Activated CD8-positive, alpha-beta memory T cell treated with anti-CD3 and anti-CD28 coated beads for 1 hour (primary cell): ENCODE results near the gene ATP2B2.

ENCODE experiments used
- DNase-seq, 2 donors: peaks; one replicate each; pipeline ENCODE4 v3.0.0-alpha.2; 2020; ENCODE audit warnings: low read depth in 1 of 2; ENCODE audit errors: extremely low read depth in 1 of 2

Gene ATP2B2

DNA sequence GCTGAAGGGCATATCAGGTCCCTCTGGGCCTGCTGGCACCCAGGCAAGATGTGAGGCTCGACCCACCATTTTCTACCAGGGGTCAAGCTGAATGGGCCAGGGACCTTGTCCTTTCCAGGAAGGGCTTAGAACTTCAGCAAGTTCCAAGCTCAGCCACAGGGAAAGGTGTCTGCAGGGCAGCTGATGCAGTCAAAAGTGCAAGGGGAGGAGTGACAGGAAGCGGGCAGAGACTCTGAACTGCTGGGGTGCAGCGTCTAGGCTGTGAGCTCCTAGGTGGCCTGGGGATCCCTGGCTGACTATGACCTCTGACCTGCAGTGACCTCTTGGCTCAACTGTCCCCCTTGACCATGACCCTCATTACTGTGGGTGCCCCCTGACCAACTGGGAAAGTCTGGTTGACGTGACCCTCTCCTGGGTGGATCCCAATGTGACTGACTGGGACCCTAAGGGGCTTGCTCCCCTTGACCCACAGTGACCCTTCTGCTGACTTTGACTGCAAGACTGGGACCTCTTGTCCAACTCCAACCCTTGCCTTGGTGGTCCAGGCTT, 170.1 kb downstream of the ATP2B2 start:
- DNase-seq, result no peak

DNA sequence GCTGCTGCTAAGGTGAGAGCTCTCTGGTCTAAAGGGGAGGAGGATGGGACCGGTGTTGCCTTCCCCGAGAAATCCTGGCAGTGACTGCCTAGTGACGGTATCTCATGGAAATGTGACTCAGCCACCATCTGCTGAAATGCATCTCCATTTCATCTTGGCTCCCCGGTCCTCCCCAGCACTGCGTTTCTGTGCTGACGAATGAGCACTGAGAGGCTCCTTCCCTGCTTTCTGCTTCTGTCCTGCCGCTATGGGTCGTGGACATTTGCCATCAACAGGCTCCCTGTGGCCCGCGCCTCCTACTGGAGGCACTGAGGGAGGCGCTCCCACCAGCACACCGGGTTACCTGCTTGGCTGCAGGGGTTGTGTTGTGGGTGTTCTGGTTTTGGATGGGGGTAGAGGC, 170.9 kb downstream of the ATP2B2 start:
- DNase-seq, result no peak

DNA sequence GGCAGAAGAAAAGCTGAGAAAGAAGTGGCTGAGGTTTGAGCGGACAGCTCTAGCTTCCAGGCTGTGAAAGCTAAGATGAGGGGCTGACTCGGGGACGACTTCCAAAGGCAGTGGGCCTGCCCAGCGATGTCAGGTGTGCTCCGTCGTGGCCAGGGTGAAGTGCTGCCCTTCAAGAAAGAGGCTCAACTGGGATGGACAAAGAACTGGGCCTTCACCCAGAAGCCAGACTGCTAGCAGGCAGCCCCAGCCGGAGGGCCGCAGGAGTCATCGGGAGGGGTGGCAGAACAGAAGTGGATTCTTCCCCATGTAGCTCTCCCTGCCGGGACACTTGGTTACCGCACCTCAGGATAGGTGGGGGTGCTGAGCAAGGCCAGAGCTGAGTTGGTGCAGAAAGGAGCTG, 171.3 kb downstream of the ATP2B2 start:
- DNase-seq, result no peak

DNA sequence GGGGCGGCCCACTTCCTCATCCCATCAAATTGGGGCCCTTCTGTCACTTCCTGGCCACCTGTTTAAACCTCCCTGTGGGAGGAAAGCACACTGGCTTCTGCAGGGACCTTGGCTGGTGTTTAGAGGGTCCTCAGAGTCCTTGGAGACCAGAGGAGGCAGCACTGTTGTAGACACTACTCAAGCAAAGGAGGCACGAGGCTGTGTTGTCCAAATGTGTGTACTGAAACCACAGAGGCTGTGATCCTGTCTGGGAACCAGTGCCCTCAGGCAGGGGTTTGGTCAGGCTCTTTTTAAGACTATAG, 172.1 kb downstream of the ATP2B2 start:
- DNase-seq, result no peak

DNA sequence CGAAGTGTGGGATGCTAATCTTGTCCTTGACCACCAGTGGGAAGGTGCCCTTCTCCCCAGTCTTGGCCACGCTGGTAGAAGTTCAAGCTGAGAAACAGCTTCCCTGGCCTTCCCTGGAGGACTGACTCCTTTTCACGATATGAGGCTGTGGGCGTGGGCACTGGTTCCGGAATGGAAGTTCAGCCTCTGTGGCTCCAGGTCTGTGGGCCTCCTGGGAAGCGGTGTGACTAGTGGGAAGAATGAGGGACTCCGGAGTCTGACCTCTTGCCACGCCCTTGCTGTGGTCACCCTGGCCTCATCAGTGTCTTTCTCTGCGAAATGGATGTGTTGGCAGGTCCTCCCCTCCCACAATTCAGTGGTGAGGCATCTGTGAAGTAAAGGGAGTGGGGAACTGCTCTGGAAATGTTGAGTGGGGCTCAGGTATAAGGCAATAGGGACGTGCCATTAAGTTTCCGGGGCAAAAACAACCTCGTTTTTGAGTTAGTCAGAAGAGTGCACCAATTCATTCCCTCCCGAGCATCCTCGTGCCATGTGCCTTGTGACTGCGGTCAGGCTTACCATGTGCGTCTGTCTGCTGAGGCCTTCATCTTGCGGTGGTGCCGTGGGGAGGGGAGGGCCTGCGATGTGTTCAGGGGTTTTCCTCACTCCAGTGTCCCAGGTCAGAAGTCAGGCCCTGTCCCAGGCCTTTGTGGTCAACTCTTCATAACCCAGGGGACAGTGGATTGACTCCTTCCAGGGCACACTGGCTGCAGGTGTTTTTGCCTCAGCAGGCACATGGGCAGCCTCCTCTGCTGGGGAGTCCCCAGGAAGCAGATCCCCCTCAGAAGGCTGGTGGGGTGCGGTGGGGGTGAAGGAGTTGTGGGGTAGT, 172.7 kb downstream of the ATP2B2 start:
- DNase-seq, result no peak

DNA sequence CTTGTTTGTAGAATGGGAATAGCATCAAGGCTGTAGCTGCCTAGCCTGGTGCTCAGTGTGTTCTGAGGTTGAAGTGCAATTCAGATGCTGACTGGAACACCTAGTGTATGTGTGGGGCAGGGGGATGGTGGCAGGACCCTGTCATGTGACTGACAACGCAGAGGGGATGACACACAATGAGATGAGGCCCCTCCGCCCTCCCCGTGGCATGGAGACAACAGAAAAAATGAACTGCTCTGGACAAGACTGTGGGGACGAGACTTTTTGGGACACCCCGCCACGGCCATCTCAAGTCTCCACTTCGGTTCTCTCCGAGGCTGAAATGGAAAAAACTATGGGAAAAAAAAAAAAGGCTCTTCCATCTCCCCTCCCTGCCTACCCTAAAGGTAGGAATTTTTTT, 174.1 kb downstream of the ATP2B2 start:
- DNase-seq, result no peak

DNA sequence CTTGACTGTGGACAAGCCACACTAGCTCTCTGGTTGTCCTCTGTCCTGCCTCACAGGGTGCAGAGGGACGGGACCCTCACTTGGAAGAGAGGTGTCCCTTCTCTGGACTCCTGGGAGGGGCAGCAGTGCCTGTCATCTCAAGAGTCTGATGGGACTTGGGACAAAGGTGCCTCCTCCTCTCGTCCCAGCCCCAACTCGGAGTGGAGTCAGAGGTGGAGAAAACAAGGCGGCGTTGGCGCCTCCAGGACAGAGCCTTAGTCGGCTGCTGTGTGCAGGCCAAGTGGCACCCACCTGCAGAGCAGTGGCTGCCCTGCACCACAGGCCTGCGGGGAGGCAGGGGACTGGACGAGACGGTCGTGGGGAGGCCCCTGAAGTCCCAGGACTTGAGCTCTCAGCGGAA, 175.1 kb downstream of the ATP2B2 start:
- DNase-seq, result no peak

DNA sequence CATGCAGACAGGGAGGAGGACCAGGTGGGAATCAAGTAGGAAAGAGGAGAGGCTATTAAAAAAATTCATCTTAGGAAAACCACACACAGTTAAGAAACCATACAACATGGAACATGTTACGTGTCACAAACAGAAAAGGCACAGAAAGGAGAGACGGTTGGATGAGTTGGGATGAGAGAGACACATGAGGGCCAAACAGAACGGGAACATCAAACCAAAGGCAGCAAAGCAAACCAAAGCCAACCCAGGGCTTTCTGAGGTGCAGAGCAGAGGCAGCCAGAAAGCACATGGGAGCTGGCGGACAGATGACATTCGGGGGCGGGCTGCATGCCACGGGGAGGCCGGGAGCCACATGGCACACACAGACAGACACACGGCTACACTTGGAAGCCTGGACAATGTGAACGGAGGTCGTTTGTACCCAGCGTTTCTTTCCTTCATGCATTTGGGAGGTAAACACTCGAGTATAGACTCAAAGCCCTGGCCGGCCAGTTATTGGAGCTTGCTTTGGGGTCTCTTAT, 175.8 kb downstream of the ATP2B2 start:
- DNase-seq, result no peak

DNA sequence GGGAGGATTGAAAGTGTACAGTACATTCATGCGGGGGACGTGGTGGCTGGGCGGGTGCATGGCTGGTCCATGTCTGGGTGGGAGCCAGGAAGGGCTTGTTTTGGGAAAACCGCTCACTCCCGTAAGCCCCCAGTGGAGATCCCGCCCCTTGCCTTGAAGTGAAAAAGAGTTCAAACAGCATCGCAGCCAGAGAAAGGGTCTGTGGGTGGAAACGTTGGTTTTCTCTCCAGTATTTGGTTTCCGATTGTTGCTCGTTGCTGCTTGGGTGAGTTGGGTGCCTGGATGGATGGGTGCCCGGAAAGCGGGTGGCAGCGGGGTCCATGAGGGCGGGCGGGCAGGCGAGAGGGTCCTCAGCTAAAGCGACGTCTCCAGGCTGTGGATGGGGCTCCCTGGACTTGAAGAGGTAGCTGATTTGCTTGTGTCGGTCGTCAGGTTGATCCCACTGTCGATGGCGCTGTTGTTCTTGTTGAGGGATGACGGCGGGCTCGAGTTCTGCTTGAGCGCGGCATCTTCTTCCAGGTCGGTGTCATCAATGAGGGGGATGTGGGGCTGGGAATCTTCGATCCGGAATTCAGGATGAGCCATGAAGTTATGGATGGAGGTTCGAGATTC, 176.8 kb downstream of the ATP2B2 start:
- no peak for DNase-seq

DNA sequence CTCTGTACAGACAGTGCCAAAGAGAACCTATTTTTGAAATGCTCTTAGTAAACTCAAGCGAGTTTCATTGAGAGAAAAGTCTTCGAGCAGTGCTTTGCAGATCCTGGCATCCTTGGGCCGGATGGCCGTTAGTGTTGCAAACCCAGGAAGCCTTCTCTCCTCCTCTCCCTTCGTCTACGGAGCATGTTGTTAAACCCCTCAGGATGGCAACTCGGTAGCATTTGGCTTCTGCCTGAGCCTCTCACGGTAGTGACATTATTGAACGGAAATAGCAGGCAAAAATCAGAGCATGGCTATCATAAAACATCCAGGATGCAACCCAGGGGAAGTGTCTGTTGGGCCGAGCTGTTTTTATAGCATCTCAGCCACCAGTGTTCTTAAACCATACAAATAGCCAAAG, 177.8 kb downstream of the ATP2B2 start:
- no peak for DNase-seq

DNA sequence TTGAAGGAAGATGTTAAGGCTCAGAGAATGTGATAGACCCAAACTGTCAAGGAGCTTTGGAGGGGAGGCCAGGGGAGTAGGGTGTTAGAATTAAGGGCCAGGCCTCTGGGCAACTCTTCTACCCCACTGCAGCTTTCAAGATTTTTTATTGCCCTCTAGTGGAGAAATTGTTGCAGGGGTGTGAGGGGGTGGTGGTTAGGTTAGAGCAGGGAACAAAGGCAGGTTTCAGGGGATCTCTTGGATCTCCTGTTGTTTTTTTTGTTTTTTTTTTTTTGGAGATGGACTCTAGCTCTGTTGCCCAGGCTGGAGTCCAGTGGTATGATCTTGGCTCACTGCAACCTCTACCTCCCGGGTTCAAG, 183.1 kb downstream of the ATP2B2 start:
- no peak for DNase-seq

DNA sequence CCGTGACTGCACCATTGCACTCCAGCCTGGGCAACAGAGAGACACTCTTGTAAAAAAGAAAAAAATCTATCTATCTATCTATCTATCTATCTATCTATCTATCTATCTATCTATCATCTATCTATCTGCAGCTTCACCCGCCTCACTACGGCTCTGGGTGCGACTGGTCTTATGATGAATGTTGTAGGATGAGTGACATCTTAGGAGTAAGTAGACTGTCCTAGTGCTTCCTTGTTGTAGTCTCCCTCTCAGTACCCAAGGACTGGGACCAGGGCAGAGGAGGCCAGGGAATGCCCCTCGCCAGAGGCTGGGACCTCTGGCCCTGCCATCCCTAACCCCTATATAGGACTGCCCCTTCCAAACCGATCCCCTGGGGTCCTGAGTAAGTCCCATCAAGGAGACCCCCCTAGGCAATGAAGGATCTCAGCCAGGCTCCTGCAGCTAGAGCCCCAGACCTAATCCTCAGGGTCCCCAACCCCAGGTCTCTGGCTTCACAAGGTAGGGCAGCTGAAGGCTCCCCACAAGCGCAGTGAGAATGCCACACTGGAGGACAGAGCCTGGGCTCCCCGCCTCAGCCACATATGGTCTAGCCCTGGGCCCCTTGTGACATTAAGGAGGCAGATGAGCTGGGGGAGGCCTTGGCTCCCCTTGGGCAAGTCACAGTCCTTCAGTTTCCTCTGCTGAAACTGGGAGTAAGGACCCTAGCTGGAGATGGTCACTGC, 183.6 kb downstream of the ATP2B2 start:
- DNase-seq, result no peak

DNA sequence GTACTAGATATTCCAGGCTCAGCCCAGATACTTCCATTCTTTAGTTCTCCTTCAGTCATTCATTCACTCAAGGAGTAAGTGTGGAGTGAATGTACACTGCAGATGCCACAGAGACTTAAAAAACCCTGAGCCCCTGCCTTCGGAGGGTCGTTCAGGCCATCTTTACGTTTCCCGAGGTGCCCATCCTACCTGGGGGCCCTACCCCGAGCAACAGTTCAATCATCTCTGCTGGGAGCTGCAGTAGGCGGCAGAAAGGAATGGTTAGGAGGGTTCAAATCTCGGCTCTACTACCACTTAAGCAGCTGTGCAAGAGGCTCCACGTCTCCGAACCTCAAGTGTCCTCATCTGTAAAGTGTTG, 185.1 kb downstream of the ATP2B2 start:
- no peak for DNase-seq

DNA sequence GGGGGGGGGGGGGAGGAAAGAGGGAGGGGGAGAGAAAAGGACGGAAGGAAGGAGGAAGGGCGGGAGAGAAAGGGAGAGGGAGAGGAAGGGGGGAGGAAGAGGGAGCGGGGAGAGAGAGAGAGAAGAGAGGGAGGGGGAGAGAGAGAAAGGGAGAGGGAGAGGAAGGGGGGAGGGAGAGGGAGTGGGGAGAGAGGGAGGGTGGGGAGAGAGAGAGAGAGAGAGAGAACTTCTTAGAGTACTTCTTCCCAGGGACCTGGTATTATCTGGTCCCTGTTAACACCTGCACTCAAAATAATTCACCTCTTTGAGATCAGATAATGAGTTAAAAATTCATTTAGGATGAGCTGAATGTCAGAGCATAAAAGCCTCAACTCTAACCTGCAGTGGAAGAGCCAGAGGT, 185.6 kb downstream of the ATP2B2 start:
- no peak for DNase-seq

DNA sequence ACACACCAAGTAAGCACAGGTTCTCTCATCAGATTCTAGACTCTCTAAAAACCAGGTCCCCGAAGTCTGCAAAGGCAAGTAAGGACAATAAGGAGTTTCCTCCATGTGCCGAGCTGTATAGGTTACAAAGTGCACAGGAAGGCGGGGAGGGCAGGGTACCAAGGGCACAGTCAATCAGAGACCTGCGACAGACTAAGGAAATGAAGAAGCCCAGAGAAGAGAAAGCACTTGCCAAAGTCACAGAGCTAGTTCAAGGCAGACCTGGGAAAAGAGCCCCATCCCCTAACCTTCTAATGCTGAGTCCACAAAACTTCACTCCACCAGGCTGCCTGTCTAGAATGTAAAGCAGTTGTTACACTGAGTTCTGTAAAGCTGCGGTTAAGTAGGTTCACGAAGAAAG, 186.1 kb downstream of the ATP2B2 start:
- no peak for DNase-seq

DNA sequence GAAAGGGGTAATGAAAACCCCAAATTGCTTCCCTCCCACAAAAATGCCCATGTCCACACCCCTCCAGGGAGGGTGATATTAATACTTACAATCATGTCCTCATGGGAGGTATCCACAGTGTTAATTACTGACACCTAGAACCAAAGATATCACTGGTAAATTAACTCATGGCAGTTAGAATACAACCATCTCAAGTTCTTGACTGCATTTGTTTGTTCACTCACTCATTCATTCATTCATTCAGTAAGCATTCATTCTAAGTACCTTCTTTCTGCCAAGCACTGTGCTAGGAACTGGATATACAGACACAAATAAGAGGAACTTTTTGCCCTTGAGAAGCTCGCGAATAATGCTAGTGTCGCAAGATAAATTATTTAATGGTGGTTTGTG, 187.4 kb downstream of the ATP2B2 start:
- no peak for DNase-seq

DNA sequence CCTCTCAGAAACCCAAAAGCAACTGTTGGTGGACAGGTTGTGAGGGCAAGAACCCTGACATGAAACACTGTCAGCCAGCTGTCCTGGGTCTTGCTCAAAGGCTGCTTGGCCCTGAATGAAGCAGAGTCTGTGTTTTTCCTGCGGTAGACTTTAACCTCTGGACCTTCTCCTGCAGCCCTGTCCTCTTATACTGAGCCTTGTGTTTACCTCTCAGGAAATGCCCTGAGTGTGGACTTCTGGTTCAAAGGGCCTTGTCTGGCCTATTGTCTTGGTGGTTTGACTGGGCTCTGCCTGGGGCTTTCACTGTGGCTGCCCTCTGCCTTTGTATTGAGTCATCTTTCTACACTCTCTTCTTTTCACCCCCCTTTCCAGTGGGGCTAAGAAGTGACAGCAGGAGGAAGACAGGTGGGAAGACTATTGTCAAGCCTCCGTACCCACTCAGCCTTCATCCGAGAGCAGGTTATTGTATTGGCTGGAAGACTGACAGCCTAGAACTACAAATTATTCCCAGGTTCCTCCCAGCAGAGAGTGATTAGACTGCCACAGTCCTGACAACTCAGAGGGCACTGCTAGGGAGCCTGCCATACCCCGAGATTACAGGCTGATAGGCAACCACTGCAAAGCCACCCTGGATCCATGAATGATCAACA, 187.9 kb downstream of the ATP2B2 start:
- no peak for DNase-seq

DNA sequence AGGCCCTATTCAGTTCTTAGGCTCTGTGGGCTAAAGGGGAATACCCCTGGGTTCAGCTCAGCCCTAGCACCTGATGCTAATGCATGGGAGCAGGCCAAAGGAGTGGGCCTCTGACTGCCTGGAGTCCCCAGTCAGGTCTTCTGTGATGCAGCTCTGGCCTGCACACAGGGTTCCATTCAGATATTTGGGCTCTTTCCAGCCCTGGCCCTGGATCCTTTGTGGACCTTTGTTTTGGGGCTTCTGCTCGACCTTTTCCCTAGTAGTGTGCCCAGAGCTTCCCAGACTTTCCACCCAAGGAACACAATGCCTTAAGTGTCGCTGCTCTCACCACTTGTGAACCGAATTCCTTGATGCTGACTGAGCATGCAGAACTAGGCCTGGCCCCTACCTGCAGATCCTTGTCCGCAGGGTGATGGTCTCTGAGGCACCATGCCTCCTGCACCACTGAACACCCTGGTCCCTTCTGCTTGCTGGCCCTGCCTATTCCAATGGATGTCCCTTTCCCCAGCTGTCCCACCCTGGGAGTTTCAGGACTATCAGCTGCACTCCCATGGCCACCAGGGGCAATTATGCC, 189.5 kb downstream of the ATP2B2 start:
- DNase-seq, result no peak

DNA sequence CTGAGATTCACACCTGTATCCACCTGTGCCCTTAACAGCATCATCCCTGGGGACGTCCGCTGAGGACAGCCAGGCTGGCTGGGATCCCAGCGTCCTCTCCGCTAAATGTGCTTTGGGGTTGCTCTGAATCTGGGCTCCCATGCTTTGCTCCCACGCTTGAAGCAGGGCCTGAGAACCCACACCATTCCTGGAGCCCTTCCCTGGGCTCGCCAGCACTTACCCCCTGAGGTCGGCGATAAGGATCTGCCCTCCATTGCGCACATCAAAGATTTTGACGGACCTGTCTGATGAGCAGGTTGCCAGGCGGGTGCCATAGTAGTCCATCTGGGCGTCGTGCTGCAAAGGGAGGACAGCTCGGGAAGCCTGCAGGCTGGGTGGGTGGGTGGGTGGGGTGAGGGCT, 190.3 kb downstream of the ATP2B2 start:
- no peak for DNase-seq

DNA sequence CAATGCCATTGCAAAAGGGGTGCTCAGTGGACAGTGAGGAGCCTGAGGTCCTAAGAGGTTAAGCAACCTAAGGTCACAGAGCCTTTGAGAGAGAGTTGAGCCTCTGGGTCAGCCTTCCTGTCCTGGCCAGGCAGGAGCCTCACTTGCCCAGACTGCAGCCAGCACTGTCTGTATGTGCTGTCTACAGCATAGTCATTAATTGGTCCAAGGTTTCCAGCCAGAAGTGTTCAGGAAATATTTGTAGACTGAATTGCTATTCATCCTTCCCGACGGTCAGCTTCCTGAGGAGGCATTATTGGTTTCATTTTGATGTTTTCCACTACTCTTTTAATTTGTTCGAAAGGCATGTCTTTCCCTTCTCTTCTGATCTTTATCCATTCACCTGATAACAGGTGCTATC, 192.5 kb downstream of the ATP2B2 start:
- no peak for DNase-seq

DNA sequence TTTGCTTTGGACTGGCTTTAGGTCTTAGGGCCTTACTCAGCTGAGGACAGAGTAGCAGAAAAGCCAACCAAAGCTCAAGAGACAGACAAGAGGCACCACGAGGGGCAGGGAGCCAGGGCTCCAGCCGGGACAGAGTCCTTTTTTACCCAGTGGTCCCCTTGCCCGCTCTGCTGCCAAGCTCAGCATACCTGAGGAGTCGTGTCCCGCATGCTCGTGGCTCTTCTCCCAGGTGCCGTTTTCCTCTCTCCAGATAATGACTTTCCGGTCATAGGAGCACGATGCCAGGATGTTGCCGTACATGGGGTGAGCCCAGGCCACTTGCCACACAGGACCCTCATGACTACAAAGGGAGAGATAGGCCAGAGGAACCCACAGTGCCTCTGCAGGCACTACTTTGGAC, 193.0 kb downstream of the ATP2B2 start:
- DNase-seq, result no peak
